ENCODE results near the gene MAP2K5. TPM values are rescaled to one million over a fixed set of nuclear protein-coding genes. Genes with fewer than 3 reads are reported as not detected.

MAP2K5 gene
- total and polyA plus RNA-seq, 7 donors = 9.8 to 24.0 (median 16.5) TPM

DNA sequence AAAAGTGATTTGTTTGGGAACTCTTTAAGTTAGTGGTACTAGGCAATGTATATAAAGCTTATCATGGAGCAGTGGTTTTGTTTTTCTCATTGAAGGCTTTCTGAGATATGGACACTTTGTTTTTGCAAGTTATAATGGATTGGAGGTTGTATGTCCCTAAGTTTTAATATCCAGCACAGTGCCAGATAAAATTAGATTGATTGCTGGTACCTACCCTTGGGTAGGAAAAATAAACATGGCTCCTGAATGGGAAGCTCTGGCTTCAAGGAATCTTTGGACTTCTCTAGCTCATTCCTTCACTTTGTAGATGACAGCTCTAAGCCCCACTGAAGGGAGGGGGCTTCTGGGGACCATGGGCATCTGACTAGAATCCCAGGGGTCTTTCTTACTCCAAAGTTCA, 201.1 kb downstream of the MAP2K5 start:
- no peak overlapping the region for H3K4me3 ChIP-seq
- H3K4me1 ChIP-seq = no peaks in the 10 kb centered on the region
- intact Hi-C loops (cut with DNase I) = no loop called here
- no peaks in the 10 kb centered on the region for H3K27me3 ChIP-seq (ENCODE audit: insufficient read depth in 3 of 3, low read length in 2 of 3)
- TF ChIP-seq, protein P1, sequence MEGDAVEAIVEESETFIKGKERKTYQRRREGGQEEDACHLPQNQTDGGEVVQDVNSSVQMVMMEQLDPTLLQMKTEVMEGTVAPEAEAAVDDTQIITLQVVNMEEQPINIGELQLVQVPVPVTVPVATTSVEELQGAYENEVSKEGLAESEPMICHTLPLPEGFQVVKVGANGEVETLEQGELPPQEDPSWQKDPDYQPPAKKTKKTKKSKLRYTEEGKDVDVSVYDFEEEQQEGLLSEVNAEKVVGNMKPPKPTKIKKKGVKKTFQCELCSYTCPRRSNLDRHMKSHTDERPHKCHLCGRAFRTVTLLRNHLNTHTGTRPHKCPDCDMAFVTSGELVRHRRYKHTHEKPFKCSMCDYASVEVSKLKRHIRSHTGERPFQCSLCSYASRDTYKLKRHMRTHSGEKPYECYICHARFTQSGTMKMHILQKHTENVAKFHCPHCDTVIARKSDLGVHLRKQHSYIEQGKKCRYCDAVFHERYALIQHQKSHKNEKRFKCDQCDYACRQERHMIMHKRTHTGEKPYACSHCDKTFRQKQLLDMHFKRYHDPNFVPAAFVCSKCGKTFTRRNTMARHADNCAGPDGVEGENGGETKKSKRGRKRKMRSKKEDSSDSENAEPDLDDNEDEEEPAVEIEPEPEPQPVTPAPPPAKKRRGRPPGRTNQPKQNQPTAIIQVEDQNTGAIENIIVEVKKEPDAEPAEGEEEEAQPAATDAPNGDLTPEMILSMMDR (IDR thresholded peaks at IDR 0.05) = no peak
- no peak overlapping the region for H3K27ac ChIP-seq
- H3K36me3 ChIP-seq (ENCODE audit: insufficient read depth in 1 of 2, low read depth in 1 of 2) = no peaks in the 10 kb centered on the region
- ATAC-seq (no peak), DNase-seq (no peak)
- no peaks in the 10 kb centered on the region for H3K9me3 ChIP-seq

DNA sequence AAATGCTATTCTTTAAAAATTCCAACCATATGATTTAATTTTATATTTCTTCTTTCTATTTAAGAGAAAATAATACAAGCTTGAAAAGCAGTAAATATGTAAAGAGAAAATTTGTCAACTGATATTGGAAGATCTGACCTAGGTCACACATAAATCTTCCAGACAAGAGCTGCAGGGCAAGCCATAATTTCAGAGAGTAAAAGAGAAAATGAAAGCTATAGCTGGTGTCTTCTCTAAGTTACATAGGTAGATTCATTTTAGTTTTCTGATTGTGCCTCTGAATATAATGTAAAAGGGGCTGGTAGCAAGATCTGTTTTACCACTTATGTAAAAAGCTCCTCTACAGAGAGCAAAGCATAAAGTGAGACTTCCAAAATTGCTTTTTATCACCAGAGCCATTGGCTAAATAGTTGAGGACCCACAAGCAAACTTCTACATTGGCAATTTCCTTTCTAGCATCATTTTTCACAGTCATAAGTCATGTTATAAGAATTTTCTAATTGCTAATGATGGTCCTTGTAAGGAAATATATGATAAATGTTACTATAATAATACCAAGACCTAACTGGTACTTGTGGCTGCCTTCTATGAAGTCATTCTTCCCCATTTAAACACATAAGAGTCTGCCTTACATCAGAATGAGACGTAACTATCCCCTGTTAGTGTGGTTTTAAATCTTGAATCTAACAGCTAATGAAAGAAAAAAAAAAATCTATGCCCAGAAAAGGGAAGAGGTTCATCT, 202.0 kb downstream of the MAP2K5 start:
- Histone ChIP-seq H3K9me3 (no peaks in the 10 kb centered on the region), H3K27me3 (ENCODE audit: insufficient read depth in 3 of 3, low read length in 2 of 3) (no peaks in the 10 kb centered on the region), H3K4me1 (no peaks in the 10 kb centered on the region), H3K27ac (no peak overlapping the region), H3K36me3 (ENCODE audit: insufficient read depth in 1 of 2, low read depth in 1 of 2) (no peaks in the 10 kb centered on the region), H3K4me3 (no peak overlapping the region)
- DNase-seq (no peak), ATAC-seq (no peak)
- 90 to 94% (median 93%) methylated on average over 1 of the region's 1 CpG for WGBS, 3 donors
- intact Hi-C loops (cut with DNase I) = no loop called here
- TF ChIP-seq, protein P1 (IDR thresholded peaks at IDR 0.05) = no peak

DNA sequence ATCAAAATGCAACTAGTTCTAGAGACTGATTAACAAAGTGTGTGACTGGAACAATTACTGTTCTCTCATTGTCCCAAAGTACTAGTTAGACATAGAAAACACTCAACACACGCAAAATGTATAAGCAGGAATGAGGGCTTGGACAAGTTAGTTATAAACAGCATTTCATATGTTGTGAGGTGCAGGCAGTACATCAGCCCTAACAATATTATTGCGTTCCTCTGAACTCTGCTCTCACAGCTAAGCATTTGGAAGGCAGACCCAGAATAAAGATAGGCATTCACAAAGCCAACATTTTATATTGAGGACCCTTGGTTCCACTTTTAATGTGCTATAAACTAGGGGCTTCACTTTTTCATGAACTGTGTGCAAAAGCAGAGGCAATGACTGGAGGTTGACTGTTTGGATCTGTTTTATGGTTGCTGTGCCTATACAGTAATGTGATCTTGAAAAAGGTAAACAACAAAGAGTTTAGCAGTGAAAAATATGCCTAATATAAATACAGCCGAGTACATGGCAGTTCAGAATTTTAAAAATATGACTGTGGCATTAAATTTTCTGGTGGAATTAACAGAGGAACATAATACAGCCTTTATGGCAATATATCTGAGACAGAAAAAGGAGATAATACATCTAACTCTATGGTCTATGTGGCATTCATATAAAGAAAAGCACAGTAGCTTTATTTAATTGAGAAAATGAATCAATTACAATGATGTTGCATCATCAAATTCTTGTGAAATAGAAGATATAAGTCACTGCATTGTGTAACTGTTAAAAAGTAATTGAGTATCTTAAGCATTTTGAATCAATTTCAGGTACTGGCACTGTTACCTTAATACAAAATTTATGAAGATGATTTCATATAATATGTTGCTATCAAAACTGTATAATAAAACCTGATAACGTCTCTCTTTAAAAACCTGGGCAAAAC, 202.8 kb downstream of the MAP2K5 start:
- H3K27ac ChIP-seq = no peak overlapping the region
- H3K27me3 ChIP-seq (ENCODE audit: insufficient read depth in 3 of 3, low read length in 2 of 3) = no peaks in the 10 kb centered on the region
- intact Hi-C loops (cut with DNase I) = no loop called here
- no peaks in the 10 kb centered on the region for H3K4me1 ChIP-seq
- TF ChIP-seq, protein P1 (IDR thresholded peaks at IDR 0.05) = no peak
- DNase-seq (no peak), ATAC-seq (no peak)
- no peak overlapping the region for H3K4me3 ChIP-seq
- no peaks in the 10 kb centered on the region for H3K9me3 ChIP-seq
- 87 to 94% (median 88%) methylated on average over 4 of the region's 4 CpGs for WGBS, 3 donors
- no peaks in the 10 kb centered on the region for H3K36me3 ChIP-seq (ENCODE audit: insufficient read depth in 1 of 2, low read depth in 1 of 2)

DNA sequence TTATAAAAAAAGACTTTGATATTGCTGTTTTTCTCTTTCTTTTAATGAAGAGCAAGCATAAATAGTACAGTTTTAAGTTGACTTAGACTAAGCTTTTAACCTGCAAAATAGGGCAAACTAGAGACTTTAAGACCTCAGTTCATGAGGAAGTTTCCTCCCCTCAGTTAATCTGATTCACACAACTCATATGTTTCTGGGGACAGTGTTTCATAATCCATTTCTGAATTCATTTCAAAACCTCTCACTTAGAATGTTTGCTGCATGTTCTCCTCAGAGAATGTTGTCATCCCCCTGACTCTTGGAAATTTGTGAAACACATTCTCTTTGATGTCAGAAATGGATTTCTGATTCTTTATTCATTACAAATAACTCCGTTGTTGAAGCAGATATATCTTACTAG, 203.5 kb downstream of the MAP2K5 start:
- Histone ChIP-seq H3K9me3 (no peaks in the 10 kb centered on the region), H3K36me3 (ENCODE audit: insufficient read depth in 1 of 2, low read depth in 1 of 2) (no peaks in the 10 kb centered on the region), H3K27me3 (ENCODE audit: insufficient read depth in 3 of 3, low read length in 2 of 3) (no peaks in the 10 kb centered on the region), H3K4me1 (no peaks in the 10 kb centered on the region), H3K27ac (no peak overlapping the region), H3K4me3 (no peak overlapping the region)
- intact Hi-C loops (cut with DNase I) = no loop called here
- ATAC-seq = peak in 1 of 4 donors; percentile 24
- no peak for DNase-seq
- 50 to 78% (median 64%) methylated on average over 1 of the region's 1 CpG for WGBS, 3 donors
- TF ChIP-seq, protein P1 (IDR thresholded peaks at IDR 0.05) = no peak

Data from psoas muscle (tissue), 8 donors.